AG09319 (cell line): ENCODE measurements around the gene ARMC2.
"Not testable (repeated sequence)": the region's sequence is repeated elsewhere in the genome, so short reads cannot be mapped to it uniquely, and the experiment has no call there.

Experiments
- DNase-seq: peaks from one replicate; pipeline ENCODE4 v3.0.0-alpha.2; 2010; ENCODE audit warnings: low read depth; ENCODE audit errors: extremely low read depth
- CTCF ChIP-seq: IDR thresholded peaks from 2 replicates; pipeline ENCODE4 v1.5.1; 2011; ENCODE audit warnings: low read depth, mild to moderate bottlenecking, inconsistent platforms, low read length, moderate library complexity

Gene ARMC2

GRCh38 chr6:108883172-108883571 lies 35.0 kb downstream of the ARMC2 start:
- no peak for DNase-seq
- no peak for TF ChIP-seq CTCF

GRCh38 chr6:108884211-108885059 lies 36.2 kb downstream of the ARMC2 start:
- TF ChIP-seq CTCF: no peak
- DNase-seq: no peak

- DNase-seq: no peak
- no peak for TF ChIP-seq CTCF
Observed at GRCh38 chr6:108888052-108888451, 39.8 kb downstream of the ARMC2 start.

GRCh38 chr6:108888745-108889144 lies 40.5 kb downstream of the ARMC2 start:
- no peak for TF ChIP-seq CTCF
- no peak for DNase-seq

DNA sequence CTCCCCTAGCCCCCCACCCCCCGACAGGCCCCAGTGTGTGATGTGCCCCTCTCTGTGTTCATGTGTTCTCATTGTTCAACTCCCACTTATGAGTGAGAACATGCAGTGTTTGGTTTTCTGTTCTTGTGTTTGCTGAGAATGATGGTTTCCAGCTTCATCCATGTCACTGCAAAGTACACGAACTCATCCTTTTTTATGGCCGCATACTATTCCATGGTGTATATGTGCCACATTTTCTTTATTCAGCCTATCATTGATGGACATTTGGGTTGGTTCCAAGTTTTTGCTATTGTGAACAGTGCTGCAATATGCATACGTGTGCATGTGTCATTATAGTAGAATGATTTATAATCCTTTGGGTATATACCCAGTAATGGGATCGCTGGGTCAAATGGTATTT lies 42.7 kb downstream of the ARMC2 start:
- DNase-seq: not testable (repeated sequence)

DNA sequence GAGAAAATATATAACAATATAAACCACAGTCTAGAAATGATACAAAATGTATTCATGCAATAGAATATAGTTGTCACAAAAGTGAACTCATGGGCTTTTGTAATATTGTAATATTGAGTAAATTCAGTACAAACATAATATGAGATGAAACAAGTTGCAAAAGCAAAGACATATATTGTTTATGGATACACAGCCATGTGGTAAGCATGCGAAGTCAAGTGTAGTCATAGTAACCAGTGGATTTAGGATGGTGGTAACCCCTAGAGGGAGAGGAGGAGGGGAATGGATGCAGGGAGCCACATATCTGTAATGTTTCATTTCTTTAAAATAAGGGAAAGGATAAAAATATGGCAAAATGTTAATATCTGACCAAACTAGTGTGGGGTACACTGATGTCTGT lies 47.3 kb downstream of the ARMC2 start:
- no peak for DNase-seq
- TF ChIP-seq CTCF: no peak

DNA sequence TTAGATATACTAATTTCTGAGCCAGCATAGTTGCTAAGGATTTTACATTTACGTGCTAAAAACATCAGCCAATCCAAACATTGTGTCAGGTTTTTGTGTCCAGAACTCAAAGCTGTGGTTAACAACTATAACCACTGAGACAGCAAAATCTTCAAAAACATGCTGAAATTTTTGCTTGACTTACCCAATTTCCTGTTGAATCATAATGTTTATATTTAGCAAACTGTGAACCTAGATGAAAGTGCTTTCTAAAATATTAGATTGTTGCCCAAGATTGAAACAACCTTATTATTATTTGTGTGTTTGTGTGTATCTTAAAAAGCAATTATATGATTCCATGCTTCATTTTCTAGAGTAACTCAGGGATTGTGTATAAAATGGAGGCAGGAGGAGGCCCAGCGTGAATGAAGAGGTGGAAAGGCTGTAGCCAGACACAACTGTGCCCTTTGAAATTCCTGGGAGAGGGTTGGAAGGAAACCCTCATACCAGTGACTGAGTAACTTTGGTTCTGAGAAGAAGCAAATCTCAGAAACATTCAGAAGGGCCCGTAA lies 48.0 kb downstream of the ARMC2 start:
- peak; percentile 65 for DNase-seq
- TF ChIP-seq CTCF: no peak
